OCI-LY3 (cell line): Measurements from ENCODE around the gene NME9.

Experiments
- H2AFZ ChIP-seq: fragments of 200-600, 300-600 bp; shearing (Covaris generic); 2 replicates; pipeline ENCODE4 v1.6.0; 2014; ENCODE audit warnings: antibody characterized with exemption, low read depth, low read length
- H3K27ac ChIP-seq: fragments of 200-600, 300-600 bp; sonication (generic); 2 replicates; pipeline ENCODE4 v1.5.1; 2014; ENCODE audit warnings: mild to moderate bottlenecking, low read length, moderate library complexity, mixed read lengths
- H3K27me3 ChIP-seq: fragments of 200-600, 300-600 bp; sonication (generic); 2 replicates; pipeline ENCODE4 v1.6.1; 2014; ENCODE audit warnings: low read depth, low read length, mixed read lengths
- H3K36me3 ChIP-seq: fragments of 200-600, 300-600 bp; sonication (generic); replicated peaks from 2 replicates; pipeline ENCODE3; 2014; ENCODE audit warnings: low read depth, low read length, mixed read lengths
- H3K4me1 ChIP-seq: fragments of 300-600, 200-600 bp; sonication (generic); 2 replicates; pipeline ENCODE4 v1.6.1; 2014; ENCODE audit warnings: low read length, mixed read lengths
- H3K4me2 ChIP-seq: fragments of 200-600, 300-600 bp; sonication (generic); 2 replicates; pipeline ENCODE4 v1.6.1; 2014; ENCODE audit warnings: low read length, mixed read lengths
- H3K4me3 ChIP-seq: fragments of 300-600, 200-600 bp; sonication (generic); 2 replicates; pipeline ENCODE4 v1.5.1; 2014; ENCODE audit warnings: antibody characterized with exemption, mild to moderate bottlenecking, low read length, moderate library complexity
- H3K79me2 ChIP-seq: fragments of 300-600, 200-600 bp; shearing (Covaris generic); 2 replicates; pipeline ENCODE4 v1.6.1; 2014; ENCODE audit warnings: mild to moderate bottlenecking, low read length, mixed read lengths
- H3K9ac ChIP-seq: fragments of 300-600, 200-600 bp; shearing (Covaris generic); 2 replicates; pipeline ENCODE4 v1.6.0; 2014; ENCODE audit warnings: mild to moderate bottlenecking, low read length, moderate library complexity
- H3K9me3 ChIP-seq: fragments of 200-600, 300-600 bp; shearing (Covaris generic); 2 replicates; pipeline ENCODE4 v1.6.1; 2014; ENCODE audit warnings: low read length, mixed read lengths; ENCODE audit not compliant: insufficient read depth
- H4K20me1 ChIP-seq: fragments of 200-600, 300-600 bp; sonication (generic); 2 replicates; pipeline ENCODE4 v1.6.1; 2016; ENCODE audit warnings: low read length, mixed read lengths; ENCODE audit not compliant: insufficient read depth
- EZH2phosphoT487 ChIP-seq: fragments of 200-600 bp; shearing (Covaris generic); IDR thresholded peaks from 2 replicates; pipeline ENCODE4 v1.6.1; 2018; ENCODE audit warnings: antibody characterized with exemption, mixed run types, low read depth
- TF ChIP-seq, protein P1 (sequence below): fragments of 200-600, 300-600 bp; sonication (generic); IDR thresholded peaks from 2 replicates; pipeline ENCODE4 v1.5.1; 2014; ENCODE audit warnings: antibody characterized with exemption, low read length, low read depth

Gene NME9

DNA sequence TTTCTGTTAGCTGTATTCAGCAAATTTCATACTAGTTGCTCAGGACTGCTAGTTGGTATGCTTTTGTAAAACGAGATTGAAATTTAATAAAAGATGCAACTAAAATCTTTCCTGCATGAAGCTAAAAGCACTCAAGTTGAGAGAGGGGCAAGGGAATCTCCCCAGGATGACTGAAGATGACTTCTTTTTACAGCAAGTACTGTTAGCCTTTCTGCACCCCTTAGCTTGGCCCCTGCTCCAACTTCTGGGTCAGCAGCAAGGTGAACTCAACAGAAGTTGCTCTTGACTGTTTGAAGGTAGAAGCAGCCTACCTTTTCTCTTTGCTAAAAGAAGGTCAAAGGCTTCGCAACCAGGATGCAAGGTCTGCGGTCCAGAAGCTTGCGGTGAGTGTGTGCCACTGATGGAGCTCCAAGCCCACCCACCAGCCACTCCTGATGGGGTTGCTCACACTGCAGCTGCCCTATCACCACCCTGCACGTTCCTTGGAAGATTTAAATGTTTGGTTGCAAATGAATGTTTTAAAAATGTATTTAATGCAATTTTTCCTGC, 32.5 kb downstream of the NME9 start:
- peaks cover 19% of the 10 kb centered on the region for H3K36me3 ChIP-seq
- H3K9me3 ChIP-seq = no peaks in the 10 kb centered on the region
- H4K20me1 ChIP-seq = no peaks in the 10 kb centered on the region
- no peaks in the 10 kb centered on the region for H3K4me1 ChIP-seq
- no peaks in the 10 kb centered on the region for H3K27me3 ChIP-seq
- H2AFZ ChIP-seq = no peak overlapping the region
- H3K27ac ChIP-seq = no peak overlapping the region
- H3K4me3 ChIP-seq = no peak overlapping the region
- H3K4me2 ChIP-seq = no peak overlapping the region
- no peaks in the 10 kb centered on the region for H3K79me2 ChIP-seq
- H3K9ac ChIP-seq = no peak overlapping the region
- TF ChIP-seq, protein P1, sequence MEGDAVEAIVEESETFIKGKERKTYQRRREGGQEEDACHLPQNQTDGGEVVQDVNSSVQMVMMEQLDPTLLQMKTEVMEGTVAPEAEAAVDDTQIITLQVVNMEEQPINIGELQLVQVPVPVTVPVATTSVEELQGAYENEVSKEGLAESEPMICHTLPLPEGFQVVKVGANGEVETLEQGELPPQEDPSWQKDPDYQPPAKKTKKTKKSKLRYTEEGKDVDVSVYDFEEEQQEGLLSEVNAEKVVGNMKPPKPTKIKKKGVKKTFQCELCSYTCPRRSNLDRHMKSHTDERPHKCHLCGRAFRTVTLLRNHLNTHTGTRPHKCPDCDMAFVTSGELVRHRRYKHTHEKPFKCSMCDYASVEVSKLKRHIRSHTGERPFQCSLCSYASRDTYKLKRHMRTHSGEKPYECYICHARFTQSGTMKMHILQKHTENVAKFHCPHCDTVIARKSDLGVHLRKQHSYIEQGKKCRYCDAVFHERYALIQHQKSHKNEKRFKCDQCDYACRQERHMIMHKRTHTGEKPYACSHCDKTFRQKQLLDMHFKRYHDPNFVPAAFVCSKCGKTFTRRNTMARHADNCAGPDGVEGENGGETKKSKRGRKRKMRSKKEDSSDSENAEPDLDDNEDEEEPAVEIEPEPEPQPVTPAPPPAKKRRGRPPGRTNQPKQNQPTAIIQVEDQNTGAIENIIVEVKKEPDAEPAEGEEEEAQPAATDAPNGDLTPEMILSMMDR = no peak
- no peak for TF ChIP-seq EZH2phosphoT487

DNA sequence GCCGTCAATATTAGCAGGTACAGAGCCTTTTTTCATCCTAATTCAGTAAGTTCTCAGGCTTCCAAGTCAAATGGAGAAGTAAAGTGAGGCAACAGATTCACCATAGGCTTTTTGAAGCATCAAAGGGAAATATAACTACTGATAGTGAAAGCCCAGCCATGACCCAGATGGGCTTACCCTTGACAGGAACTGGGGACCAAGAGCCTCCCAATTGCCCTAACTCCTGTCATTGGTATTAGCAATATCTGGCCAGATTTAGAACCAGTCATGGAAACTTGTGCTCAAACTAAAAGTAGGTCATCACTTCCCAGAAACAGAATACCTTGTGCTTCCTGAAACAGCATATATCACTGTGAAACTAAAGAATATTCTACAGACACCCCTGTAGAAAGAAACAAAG, 33.0 kb downstream of the NME9 start:
- no peaks in the 10 kb centered on the region for H3K4me1 ChIP-seq
- peaks cover 21% of the 10 kb centered on the region for H3K36me3 ChIP-seq
- H3K4me2 ChIP-seq = no peak overlapping the region
- H2AFZ ChIP-seq = no peak overlapping the region
- TF ChIP-seq, protein P1 = no peak
- no peak for TF ChIP-seq EZH2phosphoT487
- H4K20me1 ChIP-seq = no peaks in the 10 kb centered on the region
- H3K9me3 ChIP-seq = no peaks in the 10 kb centered on the region
- H3K4me3 ChIP-seq = no peak overlapping the region
- no peak overlapping the region for H3K27ac ChIP-seq
- no peak overlapping the region for H3K9ac ChIP-seq
- no peaks in the 10 kb centered on the region for H3K79me2 ChIP-seq
- no peaks in the 10 kb centered on the region for H3K27me3 ChIP-seq

DNA sequence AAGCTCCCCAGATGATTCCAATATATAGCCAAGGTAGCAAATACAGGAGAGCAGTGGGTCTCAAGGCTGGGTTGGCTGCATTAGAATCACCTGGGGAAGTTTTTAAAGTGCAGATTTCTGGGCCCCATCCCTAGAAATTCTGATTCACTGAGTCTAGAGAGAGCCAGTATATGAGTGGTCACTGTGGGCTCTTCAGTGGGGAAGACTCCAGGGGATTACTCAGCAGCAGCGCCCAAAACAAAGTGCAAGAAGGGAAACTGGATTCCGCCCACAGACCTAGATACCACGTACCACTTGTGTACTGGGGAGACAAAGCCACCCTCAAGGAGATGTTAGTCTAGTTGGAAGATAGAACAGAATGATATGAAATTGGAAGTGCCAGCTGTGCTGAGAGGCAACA, 40.0 kb downstream of the NME9 start:
- Histone ChIP-seq H3K27ac (no peak overlapping the region), H3K4me2 (no peak overlapping the region), H3K36me3 (peaks cover 43% of the 10 kb centered on the region), H3K4me1 (no peaks in the 10 kb centered on the region), H2AFZ (no peak overlapping the region), H3K79me2 (no peaks in the 10 kb centered on the region), H3K4me3 (no peak overlapping the region), H4K20me1 (no peaks in the 10 kb centered on the region), H3K9me3 (no peaks in the 10 kb centered on the region), H3K9ac (no peak overlapping the region), H3K27me3 (no peaks in the 10 kb centered on the region)
- TF ChIP-seq, protein P1 = no peak
- no peak for TF ChIP-seq EZH2phosphoT487

DNA sequence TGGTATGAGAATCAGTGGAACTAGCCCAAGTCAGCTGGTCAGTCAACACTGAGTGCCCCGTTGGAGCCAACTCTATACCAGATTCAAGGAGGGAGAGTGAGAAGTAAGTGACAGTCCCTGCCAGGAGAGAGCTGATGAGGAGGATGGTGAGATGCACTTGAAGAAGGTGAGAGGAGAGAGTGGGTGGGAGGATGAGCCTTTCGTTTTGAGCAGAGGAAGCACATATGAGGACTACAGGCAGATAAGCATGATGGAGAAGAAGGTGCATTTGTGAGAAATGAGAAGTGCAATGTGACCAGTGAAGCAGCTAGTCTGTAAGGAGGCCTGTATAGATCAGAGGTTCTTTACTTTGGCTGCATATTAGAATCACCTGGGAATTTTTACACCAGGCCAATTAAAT, 40.4 kb downstream of the NME9 start:
- Histone ChIP-seq H3K4me2 (no peak overlapping the region), H3K4me1 (no peaks in the 10 kb centered on the region), H4K20me1 (no peaks in the 10 kb centered on the region), H3K27me3 (no peaks in the 10 kb centered on the region), H3K4me3 (no peak overlapping the region), H3K9me3 (no peaks in the 10 kb centered on the region), H3K36me3 (peaks cover 43% of the 10 kb centered on the region), H2AFZ (no peak overlapping the region), H3K9ac (no peak overlapping the region), H3K27ac (no peak overlapping the region), H3K79me2 (no peaks in the 10 kb centered on the region)
- TF ChIP-seq EZH2phosphoT487 = no peak
- TF ChIP-seq, protein P1 = no peak
